Activated T-cell treated with anti-CD3 and anti-CD28 coated beads, Interleukin-2, amount 50 U/mL, for 48 hours (primary cell): ENCODE results near the gene UBE2I.
"Not testable (repeated sequence)": the region's sequence is repeated elsewhere in the genome, so short reads cannot be mapped to it uniquely, and the experiment has no call there.

Experiments used
- DNase-seq, 2 experiments: peaks; one replicate each; pipeline ENCODE4 v3.0.0-alpha.2; 2020

UBE2I gene

GRCh38 chr16:1308977-1309885 lies at the start of gene UBE2I:
Gene UBE2I, plus strand, starts transcription at chr16:1309636. Its CDS starts 4,395 bp downstream, at chr16:1314031.
- peak; percentile 100 for DNase-seq

GRCh38 chr16:1259760-1260068 lies 49.7 kb upstream of the UBE2I start:
- no peak for DNase-seq

DNA sequence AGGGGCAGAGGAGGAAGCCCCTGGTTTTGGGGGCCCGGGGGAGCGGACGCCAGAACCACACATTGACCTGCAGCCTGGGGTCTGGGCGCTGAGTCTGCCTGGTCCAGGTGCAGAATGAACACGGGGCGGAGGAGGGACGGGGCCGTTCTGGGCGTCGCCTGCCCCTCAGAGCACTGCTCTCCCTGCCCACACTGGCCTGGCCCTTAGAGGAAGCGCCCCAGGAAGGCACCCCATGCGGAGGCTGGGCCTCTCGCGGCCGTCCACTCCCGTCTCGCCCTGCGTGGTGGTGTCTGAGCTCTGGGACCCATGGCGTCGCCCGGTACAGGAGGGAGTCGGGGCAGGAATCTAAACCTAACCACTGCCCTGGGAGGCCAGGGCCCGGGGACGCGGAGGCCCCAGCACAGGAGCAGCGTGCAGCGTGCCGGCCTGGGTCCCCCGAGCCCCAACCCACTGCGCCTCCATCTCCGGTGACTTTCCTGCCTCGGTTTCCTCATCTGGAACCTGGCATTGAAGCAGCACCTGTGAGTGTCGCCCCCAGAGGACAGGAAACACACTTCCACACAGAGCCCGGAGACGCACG lies 49.2 kb upstream of the UBE2I start:
- DNase-seq: no peak

- no peak for DNase-seq
These were observed 48.1 kb upstream of the UBE2I start for GRCh38 chr16:1261131-1261892.

DNA sequence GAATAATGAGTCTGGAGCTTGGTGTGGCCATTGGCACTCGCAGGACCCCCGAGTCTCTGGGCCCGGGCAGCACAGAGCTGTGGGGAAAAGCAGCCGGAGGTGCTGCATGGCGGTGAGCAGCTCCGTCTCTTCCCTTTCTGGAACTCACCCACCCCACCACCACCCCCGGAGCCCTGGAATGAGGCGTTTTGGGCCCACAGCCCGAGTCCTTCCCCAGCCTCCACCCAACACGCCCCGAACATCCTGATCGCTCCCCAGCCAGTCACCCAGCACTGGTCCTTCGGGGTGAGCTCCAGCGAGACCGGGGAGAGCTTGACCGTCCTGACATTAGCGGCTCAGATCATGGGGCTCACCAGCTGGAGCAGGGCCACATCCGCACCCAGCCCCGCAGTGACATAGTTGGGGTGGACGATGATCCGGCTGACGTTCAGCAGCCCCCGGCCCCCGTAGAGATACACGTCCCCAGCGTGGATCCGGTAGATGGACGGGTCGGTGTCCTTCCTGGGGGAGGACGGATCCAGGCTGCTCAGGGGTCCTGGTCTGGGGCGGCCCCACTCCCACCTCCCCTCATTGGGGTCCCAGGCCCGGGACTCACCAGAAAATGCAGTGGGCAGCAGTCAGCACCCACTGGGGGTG lies 47.1 kb upstream of the UBE2I start:
- DNase-seq: no peak

- no peak for DNase-seq
These were observed 46.6 kb upstream of the UBE2I start for GRCh38 chr16:1262846-1263221.

GRCh38 chr16:1263591-1264344 lies 45.7 kb upstream of the UBE2I start:
- DNase-seq: no peak

DNA sequence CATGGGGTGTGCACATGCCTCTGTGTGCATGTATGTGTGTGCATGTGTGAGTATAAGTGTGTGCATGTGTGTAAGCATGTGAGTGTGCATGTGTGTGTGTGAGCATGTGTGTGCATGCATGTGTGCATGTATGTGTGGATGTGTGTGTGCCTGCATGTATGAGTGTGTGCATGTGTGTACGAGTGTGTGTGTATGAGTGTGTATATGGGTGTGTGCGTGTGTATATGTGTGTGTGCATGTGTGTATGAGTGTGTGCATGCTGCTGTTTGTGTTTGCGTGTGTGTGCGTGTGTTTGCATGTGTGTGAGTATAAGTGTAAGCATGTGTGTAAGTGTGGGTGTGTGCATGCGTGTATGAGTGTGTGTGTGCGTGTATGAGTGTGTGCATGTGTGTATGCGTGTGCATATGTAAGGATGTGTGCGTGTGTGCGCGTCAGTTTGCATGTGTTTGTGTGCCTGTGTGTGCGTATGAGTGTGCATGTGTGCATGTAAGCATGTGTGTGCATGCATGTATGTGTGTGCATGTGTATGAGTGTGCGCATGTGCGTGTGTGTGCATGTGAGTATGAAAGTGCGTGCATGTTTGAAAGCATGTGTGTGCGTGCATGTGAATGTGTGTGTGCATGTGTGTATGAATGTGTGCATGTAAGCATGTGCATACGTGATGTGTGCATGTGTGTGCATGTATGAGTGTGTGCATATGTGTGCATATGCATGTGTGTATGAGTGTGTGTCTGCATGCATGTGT lies 44.9 kb upstream of the UBE2I start:
- DNase-seq: no peak

- no peak for DNase-seq
These were observed 44.3 kb upstream of the UBE2I start for GRCh38 chr16:1265090-1265630.

GRCh38 chr16:1265826-1266225 lies 43.6 kb upstream of the UBE2I start:
- no peak for DNase-seq

DNA sequence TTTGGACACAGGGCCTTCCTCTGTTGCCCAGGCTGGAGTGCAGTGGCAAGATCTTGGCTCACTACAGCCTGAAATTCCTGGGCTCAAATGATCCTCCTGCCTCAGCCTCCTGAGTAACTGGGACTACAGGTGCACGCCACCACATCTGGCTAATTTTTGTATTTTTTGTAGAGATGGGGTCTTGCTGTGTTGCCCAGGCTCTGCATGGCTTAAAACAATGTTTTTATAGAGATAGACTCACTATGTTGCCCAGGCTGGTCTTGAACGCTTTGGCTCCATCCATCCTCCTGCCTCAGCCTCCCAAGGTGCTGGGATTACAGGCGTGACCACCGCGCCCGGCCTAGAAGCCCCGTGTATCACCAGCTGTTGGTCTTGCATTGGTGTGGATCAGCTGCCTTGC lies 40.0 kb upstream of the UBE2I start:
- DNase-seq: not testable (repeated sequence)

- DNase-seq: no peak
These were observed 38.1 kb upstream of the UBE2I start for GRCh38 chr16:1271380-1271723.

GRCh38 chr16:1271724-1272413 lies 37.6 kb upstream of the UBE2I start:
- peak in 1 of 2 experiments; percentile 30 for DNase-seq

DNA sequence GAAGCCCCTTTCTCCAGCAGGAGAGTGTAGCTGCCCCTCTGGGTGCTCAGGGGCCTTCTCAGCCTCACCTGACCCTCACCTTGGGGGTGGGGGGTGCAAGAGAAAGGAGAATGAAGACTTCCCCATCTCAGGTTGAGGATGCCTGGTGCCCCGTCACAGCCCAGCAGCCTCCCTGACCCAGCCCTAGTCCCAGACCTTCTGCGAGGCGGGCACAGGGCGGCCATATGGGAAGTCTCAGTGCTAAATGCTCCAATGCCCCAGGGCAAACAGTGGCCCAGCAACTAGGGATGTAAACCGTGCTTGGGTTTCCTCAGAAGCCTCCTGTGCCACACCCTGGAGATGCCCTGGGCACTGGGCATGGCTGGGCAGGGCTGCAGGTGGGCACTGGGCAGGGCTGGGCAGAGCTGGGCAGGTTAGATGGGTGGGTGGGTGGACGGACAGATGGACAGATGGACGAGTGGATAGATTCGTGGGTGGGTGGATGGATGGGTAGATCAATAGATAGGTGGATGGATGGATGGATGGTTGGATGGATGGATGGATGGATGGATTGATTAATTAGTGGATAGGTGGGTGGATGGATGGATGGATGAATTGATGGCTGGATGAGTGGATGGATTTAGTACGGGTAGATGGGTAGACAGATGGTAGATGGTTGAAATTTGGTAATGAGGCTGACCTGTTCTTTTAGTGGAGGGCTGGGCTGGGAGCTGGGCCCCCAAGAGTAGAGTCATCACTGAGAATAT lies 36.8 kb upstream of the UBE2I start:
- DNase-seq: no peak

GRCh38 chr16:1273816-1274215 lies 35.6 kb upstream of the UBE2I start:
- DNase-seq: no peak

- no peak for DNase-seq
These were observed 34.7 kb upstream of the UBE2I start for GRCh38 chr16:1274767-1275166.

DNA sequence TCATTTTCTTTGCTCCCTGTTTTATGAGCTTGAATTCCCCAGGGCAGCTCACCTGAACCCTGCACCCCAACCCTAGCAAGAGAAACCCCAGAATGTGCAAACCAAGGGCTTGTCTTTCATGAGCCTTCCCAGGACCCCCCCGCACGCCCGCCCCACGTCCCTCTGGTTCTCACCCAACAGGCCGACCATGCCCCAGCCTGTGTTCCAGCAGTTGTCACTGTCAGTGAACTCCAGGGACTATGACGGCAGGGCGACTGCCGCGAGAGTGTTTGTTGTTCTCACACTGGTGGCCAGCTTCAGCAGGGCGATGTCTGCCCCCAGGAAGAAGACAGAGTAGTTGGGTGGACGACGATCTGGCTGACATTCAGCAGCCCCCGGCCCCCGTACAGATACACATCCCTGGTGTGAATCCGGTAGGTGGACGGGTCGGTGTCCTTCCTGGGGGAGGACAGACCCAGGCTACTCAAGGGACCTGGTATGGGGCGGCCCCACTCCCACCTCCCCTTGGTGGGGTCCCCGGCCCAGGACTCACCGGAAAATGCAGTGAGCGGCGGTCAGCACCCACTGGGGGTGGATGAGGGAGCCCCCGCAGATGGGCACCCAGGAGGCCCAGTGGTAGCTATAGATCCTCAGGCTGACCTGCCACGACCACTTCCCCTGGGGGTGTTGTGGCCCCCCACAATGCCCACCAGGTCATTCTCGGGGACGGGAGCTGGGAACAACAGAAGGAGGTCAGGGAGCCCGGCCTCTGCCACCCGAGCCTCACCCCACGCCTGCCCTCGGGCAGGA lies 33.5 kb upstream of the UBE2I start:
- no peak for DNase-seq

- no peak for DNase-seq
These were observed 32.9 kb upstream of the UBE2I start for GRCh38 chr16:1276580-1276878.

- DNase-seq: no peak
These were observed 32.3 kb upstream of the UBE2I start for GRCh38 chr16:1277151-1277598.
